ENCODE measurements around the gene GLI2.
A peak's percentile ranks its signal among the peaks of the same experiment; 100 is the strongest.

GLI2 gene

GRCh38 chr2:120777787-120778186 lies 42.1 kb downstream of the GLI2 start:
- TF ChIP-seq CTCF (conservative IDR thresholded peaks at IDR 0.05) = no peak
- H3K27ac ChIP-seq = no peak overlapping the region

- H3K27ac ChIP-seq = no peak overlapping the region
- TF ChIP-seq CTCF (conservative IDR thresholded peaks at IDR 0.05) = no peak
Observed at GRCh38 chr2:120778244-120778643, 42.6 kb downstream of the GLI2 start.

- H3K27ac ChIP-seq = no peak overlapping the region
- no peak for TF ChIP-seq CTCF (conservative IDR thresholded peaks at IDR 0.05)
Observed at GRCh38 chr2:120779781-120780283, 44.2 kb downstream of the GLI2 start.

GRCh38 chr2:120780402-120780801 lies 44.7 kb downstream of the GLI2 start:
- 0 out of 2 replicates have a peak overlapping the region, but pooled peaks have one; percentile 2 for H3K27ac ChIP-seq
- no peak for TF ChIP-seq CTCF (conservative IDR thresholded peaks at IDR 0.05)

- no peak for TF ChIP-seq CTCF (conservative IDR thresholded peaks at IDR 0.05)
- H3K27ac ChIP-seq = peak overlapping the region; percentile 14; the same call in 1 of the 2 replicates
Observed at GRCh38 chr2:120783371-120783791, 47.7 kb downstream of the GLI2 start.

GRCh38 chr2:120783969-120784372 lies 48.3 kb downstream of the GLI2 start:
- H3K27ac ChIP-seq = peak overlapping the region; percentile 14; the same call in 1 of the 2 replicates
- no peak for TF ChIP-seq CTCF (conservative IDR thresholded peaks at IDR 0.05)

All from VCaP (cell line).